ENCODE data around the gene SH3BP2. TPM values are rescaled to one million over a fixed set of nuclear protein-coding genes. Genes with fewer than 3 reads are reported as not detected.

SH3BP2 gene
- total and polyA plus RNA-seq, 10 of the 15 experiments (the other 5 are each of a cell fraction or from before 2014, with no cell fraction given), result 1.1 to 61.8 (median 23.9) TPM

DNA sequence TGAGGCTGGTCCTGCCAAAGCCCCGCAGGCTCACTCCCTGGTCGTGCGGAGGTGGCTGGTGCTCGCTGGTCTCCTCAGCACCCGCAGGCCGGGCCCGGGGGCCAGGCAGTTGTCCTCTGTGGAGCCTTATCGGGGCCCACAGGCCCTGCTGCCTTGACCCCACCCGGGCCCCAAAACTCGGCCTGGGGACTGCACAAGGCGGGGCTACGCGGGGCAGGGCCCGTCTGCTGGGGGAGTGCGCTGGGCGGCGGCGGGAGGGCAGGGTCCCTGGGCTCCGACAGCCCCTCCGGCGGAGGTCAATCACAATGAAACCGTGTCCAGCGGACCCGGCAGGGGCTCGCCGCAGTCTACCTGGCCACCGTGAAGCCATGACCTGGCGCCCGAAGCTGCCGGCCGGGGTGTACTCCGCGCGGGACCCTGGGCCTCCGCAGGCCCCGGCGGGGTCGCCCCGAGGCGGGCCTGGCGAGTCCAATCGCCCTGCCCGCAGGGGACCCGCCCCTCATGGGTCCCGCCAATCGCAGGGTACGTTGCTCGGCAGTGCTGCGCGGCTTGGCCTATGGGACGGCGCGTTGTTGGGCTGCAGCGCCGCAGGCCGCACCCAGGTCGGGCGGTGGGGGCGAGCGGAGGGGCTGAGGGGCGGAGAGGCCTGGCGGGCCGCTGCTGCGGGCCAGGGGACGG, 50.5 kb downstream of the SH3BP2 start, which contains the start of gene ADD1 (continued):
- no peak for TF ChIP-seq ZNF622 (IDR thresholded peaks at IDR 0.05)
- no peak for TF ChIP-seq RAD21 (IDR thresholded peaks at IDR 0.05; ENCODE audit: insufficient read depth, low read depth, low read length)
- TF ChIP-seq PML (IDR thresholded peaks at IDR 0.05; ENCODE audit: low read length), result no peak
- TF ChIP-seq, protein P1, sequence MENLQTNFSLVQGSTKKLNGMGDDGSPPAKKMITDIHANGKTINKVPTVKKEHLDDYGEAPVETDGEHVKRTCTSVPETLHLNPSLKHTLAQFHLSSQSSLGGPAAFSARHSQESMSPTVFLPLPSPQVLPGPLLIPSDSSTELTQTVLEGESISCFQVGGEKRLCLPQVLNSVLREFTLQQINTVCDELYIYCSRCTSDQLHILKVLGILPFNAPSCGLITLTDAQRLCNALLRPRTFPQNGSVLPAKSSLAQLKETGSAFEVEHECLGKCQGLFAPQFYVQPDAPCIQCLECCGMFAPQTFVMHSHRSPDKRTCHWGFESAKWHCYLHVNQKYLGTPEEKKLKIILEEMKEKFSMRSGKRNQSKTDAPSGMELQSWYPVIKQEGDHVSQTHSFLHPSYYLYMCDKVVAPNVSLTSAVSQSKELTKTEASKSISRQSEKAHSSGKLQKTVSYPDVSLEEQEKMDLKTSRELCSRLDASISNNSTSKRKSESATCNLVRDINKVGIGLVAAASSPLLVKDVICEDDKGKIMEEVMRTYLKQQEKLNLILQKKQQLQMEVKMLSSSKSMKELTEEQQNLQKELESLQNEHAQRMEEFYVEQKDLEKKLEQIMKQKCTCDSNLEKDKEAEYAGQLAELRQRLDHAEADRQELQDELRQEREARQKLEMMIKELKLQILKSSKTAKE (IDR thresholded peaks at IDR 0.05; ENCODE audit: low read depth, poor library complexity, severe bottlenecking), result no peak
- TF ChIP-seq DPF2 (IDR thresholded peaks at IDR 0.05), result peak; percentile 39
- peak; percentile 83; the same call in 1 of the 2 replicates for TF ChIP-seq RB1 (IDR thresholded peaks at IDR 0.05; ENCODE audit: borderline replicate concordance)
- no peak for TF ChIP-seq SREBF1 (IDR thresholded peaks at IDR 0.05; ENCODE audit: low read length)
- 0 out of 2 replicates have a peak, but pooled peaks have one; percentile 52 for TF ChIP-seq SMARCA5 (IDR thresholded peaks at IDR 0.05)
- no peak for TF ChIP-seq NFXL1 (IDR thresholded peaks at IDR 0.05; ENCODE audit: borderline replicate concordance)
- TF ChIP-seq EZH2 (IDR thresholded peaks at IDR 0.05; ENCODE audit: borderline replicate concordance, control insufficient read depth, low read depth, low read length), result no peak
- TF ChIP-seq GABPA (IDR thresholded peaks at IDR 0.05; ENCODE audit: low read depth), result no peak
- no peak for TF ChIP-seq EED (IDR thresholded peaks at IDR 0.05; ENCODE audit: low read depth)
- TF ChIP-seq ESRRA (IDR thresholded peaks at IDR 0.05; ENCODE audit: low read length), result no peak
- TF ChIP-seq RUNX3 (IDR thresholded peaks at IDR 0.05; ENCODE audit: low read length), result peak; percentile 49
- TF ChIP-seq TBL1XR1 (IDR thresholded peaks at IDR 0.05; ENCODE audit: low read depth, low read length), result no peak
- no peak for TF ChIP-seq ZNF217 (IDR thresholded peaks at IDR 0.05)
- no peak for TF ChIP-seq RAD51 (IDR thresholded peaks at IDR 0.05)
- TF ChIP-seq, protein P2, sequence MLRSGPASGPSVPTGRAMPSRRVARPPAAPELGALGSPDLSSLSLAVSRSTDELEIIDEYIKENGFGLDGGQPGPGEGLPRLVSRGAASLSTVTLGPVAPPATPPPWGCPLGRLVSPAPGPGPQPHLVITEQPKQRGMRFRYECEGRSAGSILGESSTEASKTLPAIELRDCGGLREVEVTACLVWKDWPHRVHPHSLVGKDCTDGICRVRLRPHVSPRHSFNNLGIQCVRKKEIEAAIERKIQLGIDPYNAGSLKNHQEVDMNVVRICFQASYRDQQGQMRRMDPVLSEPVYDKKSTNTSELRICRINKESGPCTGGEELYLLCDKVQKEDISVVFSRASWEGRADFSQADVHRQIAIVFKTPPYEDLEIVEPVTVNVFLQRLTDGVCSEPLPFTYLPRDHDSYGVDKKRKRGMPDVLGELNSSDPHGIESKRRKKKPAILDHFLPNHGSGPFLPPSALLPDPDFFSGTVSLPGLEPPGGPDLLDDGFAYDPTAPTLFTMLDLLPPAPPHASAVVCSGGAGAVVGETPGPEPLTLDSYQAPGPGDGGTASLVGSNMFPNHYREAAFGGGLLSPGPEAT (IDR thresholded peaks at IDR 0.05; ENCODE audit: low read depth), result no peak
- TF ChIP-seq SUZ12 (IDR thresholded peaks at IDR 0.05; ENCODE audit: unreplicated experiment), result no peak
- TF ChIP-seq SRF (IDR thresholded peaks at IDR 0.05; ENCODE audit: low read depth in 2 of 2, low read length in 2 of 2), result 0 out of 4 replicates have a peak, but pooled peaks of 1 of the 2 experiments have one; percentile 4
- TF ChIP-seq, protein P3, sequence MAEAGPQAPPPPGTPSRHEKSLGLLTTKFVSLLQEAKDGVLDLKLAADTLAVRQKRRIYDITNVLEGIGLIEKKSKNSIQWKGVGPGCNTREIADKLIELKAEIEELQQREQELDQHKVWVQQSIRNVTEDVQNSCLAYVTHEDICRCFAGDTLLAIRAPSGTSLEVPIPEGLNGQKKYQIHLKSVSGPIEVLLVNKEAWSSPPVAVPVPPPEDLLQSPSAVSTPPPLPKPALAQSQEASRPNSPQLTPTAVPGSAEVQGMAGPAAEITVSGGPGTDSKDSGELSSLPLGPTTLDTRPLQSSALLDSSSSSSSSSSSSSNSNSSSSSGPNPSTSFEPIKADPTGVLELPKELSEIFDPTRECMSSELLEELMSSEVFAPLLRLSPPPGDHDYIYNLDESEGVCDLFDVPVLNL (IDR thresholded peaks at IDR 0.05; ENCODE audit: low read depth, low read length), result no peak
- TF ChIP-seq, protein P4, sequence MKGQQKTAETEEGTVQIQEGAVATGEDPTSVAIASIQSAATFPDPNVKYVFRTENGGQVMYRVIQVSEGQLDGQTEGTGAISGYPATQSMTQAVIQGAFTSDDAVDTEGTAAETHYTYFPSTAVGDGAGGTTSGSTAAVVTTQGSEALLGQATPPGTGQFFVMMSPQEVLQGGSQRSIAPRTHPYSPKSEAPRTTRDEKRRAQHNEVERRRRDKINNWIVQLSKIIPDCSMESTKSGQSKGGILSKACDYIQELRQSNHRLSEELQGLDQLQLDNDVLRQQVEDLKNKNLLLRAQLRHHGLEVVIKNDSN (IDR thresholded peaks at IDR 0.05; ENCODE audit: borderline replicate concordance, extremely low read length, insufficient read depth, low read depth, low read length), result no peak
- TF ChIP-seq MYC (IDR thresholded peaks at IDR 0.05; ENCODE audit: insufficient read depth, insufficient read length, insufficient replicate concordance, low read length, severe bottlenecking), result no peak
- TF ChIP-seq BRCA1 (IDR thresholded peaks at IDR 0.05; ENCODE audit: low read depth, low read length), result no peak
- TF ChIP-seq TARDBP (IDR thresholded peaks at IDR 0.05; ENCODE audit: borderline replicate concordance), result no peak
- TF ChIP-seq JUND (IDR thresholded peaks at IDR 0.05; ENCODE audit: low read depth, low read length), result no peak
